Measurements from ENCODE around the gene EPB41L4A.

GRCh38 chr5:112270299-112271293 is 148.5 kb downstream of the EPB41L4A start:
- TF ChIP-seq CTCF (conservative IDR thresholded peaks at IDR 0.05; ENCODE audit: low read length), result no peak
- no peak for TF ChIP-seq EZH2phosphoT487 (IDR thresholded peaks at IDR 0.05; ENCODE audit: borderline replicate concordance)
